ENCODE results near the gene GALC.

Gene GALC

DNA sequence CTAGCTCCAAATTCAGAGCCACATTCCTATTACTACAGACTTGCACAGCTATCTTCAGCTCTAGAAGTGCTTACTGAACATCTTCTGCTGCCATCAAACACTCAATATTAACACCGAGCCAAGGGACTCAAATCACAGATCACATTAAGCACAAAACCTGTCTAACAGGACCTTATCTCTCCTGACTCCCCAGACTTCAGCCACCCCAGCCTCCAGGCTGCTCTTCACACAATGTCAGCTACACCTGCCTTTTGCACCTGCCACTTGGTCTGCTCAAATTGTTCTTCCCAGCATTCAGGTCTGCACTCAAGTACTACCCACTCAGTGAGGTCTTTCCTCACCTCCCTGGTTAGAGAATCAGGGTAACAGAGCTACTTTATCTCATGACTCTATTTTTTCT is 57.1 kb downstream of the GALC start:
- no peak for TF ChIP-seq Cebpa-rat (IDR thresholded peaks at IDR 0.05)
- Histone ChIP-seq H3K4me1 (0 out of 2 replicates have a peak, but pooled peaks cover 4% of the 10 kb centered on the region), H4K20me1 (no peaks in the 10 kb centered on the region), H3K4me2 (no peak overlapping the region), H3K27me3 (no peaks in the 10 kb centered on the region), H3K9me3 (0 out of 2 replicates have a peak, but pooled peaks cover 3% of the 10 kb centered on the region), H3K27ac (no peak overlapping the region), H3K4me3 (no peak overlapping the region), H3K9ac (no peak overlapping the region), H3K36me3 (0 out of 2 replicates have a peak, but pooled peaks cover 4% of the 10 kb centered on the region)

DNA sequence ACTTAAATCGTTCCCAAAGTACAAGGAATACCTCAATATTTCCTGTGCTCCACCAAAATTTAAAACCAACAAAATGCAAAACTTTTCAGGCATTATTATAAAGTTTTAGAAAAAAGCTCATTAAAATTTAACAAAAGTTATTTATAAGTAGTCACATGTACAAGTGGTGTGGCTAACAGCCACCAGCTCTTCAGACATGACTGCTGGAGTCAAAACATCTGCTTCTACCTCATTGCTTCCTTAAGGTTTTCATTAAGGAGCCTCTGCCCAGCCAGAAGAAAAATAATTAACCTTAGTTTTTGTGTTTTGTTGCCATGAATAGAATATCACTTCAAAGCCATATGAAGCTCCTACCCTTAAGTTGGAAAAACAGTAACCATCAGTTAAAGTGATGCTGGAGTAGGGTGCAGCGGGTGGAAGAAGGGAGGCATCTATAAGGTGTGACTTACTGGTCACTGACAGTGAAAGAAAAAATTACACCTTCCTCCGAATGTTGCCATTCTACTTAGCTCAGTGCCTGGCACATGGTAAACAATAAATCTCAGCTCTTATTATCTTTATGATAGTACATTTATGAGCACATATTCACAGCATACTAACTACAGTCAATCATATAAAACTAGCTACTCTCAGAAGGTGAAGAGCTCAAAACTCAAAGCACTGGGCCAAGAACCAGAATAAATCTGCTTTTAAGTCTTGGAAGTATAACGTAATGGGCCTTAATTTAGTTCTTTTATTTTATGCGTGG is 57.7 kb downstream of the GALC start:
- Histone ChIP-seq H3K4me2 (no peak overlapping the region), H3K27ac (no peak overlapping the region), H4K20me1 (no peaks in the 10 kb centered on the region), H3K4me3 (no peak overlapping the region), H3K9ac (no peak overlapping the region), H3K27me3 (no peaks in the 10 kb centered on the region), H3K4me1 (0 out of 2 replicates have a peak, but pooled peaks cover 4% of the 10 kb centered on the region), H3K9me3 (0 out of 2 replicates have a peak, but pooled peaks cover 4% of the 10 kb centered on the region), H3K36me3 (0 out of 2 replicates have a peak, but pooled peaks cover 4% of the 10 kb centered on the region)
- TF ChIP-seq Cebpa-rat (IDR thresholded peaks at IDR 0.05) = no peak

DNA sequence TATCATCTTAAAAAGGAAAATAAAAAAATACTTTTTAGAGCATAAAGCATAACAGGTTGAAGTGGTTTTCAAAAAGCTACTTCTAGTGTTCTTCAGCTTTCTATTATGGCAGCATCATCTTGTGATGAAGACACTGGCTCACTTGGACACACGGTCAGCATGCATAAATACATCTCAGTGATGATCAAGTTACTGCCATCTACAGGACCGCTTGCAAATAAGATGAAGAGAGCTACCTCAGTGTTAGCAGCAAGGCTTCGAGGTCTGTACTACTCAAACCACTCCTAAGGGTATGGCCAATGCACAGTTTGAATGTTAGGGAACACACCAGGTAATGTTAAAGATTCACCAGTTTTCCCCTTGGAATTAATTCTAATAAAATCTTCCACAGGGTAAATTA is 58.8 kb downstream of the GALC start:
- no peak for TF ChIP-seq Cebpa-rat (IDR thresholded peaks at IDR 0.05)
- 0 out of 2 replicates have a peak, but pooled peaks cover 4% of the 10 kb centered on the region for H3K9me3 ChIP-seq
- no peak overlapping the region for H3K9ac ChIP-seq
- H3K27me3 ChIP-seq = no peaks in the 10 kb centered on the region
- H3K4me3 ChIP-seq = no peak overlapping the region
- no peaks in the 10 kb centered on the region for H4K20me1 ChIP-seq
- no peak overlapping the region for H3K27ac ChIP-seq
- H3K4me1 ChIP-seq = 0 out of 2 replicates have a peak, but pooled peaks cover 4% of the 10 kb centered on the region
- no peak overlapping the region for H3K4me2 ChIP-seq
- H3K36me3 ChIP-seq = 0 out of 2 replicates have a peak, but pooled peaks cover 4% of the 10 kb centered on the region

DNA sequence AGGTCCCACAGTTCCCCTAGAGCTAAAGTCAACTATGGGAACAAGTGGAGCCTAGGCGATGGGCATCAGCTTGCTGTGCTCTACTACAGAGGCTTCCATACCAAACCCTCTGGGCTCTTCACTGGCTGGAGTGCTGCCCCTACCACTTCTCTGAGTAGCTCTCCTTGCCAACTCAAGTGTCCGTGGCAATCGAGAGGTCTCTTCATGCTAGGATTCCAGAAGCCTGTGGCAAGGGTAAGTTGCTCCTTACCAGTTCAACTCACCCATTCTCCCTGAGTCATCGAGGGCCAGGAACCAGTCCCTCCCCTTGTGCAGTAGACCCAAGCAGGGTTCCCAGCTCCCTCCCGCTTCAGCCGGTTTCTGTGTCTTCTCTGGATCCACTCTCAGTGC is 76.1 kb downstream of the GALC start:
- H3K4me1 ChIP-seq = peaks cover 14% of the 10 kb centered on the region
- no peak overlapping the region for H3K4me3 ChIP-seq
- H3K36me3 ChIP-seq = no peaks in the 10 kb centered on the region
- H4K20me1 ChIP-seq = no peaks in the 10 kb centered on the region
- H3K4me2 ChIP-seq = no peak overlapping the region
- no peak overlapping the region for H3K9ac ChIP-seq
- no peak overlapping the region for H3K27ac ChIP-seq
- H3K9me3 ChIP-seq = peaks cover 43% of the 10 kb centered on the region
- no peak for TF ChIP-seq Cebpa-rat (IDR thresholded peaks at IDR 0.05)
- no peaks in the 10 kb centered on the region for H3K27me3 ChIP-seq

DNA sequence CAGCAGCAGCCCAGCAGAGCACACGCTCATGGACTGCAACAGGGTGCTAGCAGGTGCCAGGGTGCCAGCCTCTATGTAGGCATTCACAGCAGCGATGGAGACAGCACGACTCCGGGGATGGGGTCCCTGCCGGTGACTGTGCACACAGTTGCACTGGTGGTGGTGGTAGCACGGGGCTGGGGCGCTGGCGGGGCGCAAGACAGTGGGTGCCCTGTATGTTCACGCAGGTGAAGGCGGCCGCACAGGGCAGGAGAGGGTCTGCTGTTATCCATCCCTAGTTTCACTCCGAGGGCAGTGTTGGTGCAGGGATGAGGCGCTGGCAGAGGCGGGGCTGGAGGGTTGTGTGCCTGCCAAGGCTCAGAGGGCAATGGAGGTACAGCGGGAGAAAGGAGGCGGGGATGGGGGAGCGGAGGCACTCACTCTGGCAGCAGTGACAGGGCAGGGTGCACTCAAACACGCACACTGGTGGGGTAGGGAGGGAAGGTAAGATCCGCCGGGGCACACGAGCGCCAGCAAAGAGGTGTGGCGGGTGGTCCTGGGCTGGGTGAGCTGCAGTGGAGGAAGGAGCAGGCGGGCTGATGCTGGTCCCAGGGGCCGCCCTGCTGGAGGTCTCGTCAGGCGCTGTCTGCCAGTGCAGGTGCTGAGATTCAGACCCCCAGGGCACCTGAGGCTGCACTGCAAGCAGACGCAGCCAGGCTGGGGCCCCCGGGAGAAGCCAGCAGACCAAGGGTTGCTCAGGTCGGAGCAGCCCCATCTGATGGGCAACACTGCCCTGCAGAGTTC is 76.7 kb downstream of the GALC start:
- Histone ChIP-seq H3K4me3 (no peak overlapping the region), H3K9me3 (peaks cover 46% of the 10 kb centered on the region), H4K20me1 (no peaks in the 10 kb centered on the region)

DNA sequence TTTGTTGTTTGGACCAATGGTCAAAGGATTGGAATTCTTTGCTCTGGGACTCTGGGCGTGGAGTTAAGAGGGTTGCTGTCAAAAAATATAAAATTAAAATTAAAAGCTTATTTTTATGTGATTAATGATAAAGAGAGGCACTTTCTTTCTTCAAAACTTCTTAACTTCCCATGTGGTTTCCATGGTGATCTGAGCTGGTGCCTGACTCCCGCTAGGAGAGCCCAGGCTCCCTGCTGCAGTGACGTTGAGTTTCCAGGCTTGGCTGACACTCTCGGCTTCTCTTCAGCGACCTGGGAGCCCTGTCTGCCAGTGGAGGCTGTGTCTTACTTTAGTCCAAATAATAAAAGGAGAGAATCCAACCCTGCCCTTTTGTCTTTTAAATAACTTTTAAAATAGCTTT is 84.4 kb downstream of the GALC start:
- no peak for TF ChIP-seq Cebpa-rat (IDR thresholded peaks at IDR 0.05)
- Histone ChIP-seq H3K4me3 (no peak overlapping the region), H3K4me1 (0 out of 2 replicates have a peak, but pooled peaks cover 4% of the 10 kb centered on the region), H3K9me3 (peaks cover 25% of the 10 kb centered on the region), H3K4me2 (no peak overlapping the region), H3K9ac (no peak overlapping the region), H4K20me1 (no peaks in the 10 kb centered on the region), H3K27me3 (no peaks in the 10 kb centered on the region), H3K27ac (no peak overlapping the region), H3K36me3 (no peaks in the 10 kb centered on the region)

More for the DNA sequence above, 76.7 kb downstream of the GALC start:
- peaks cover 14% of the 10 kb centered on the region for H3K4me1 ChIP-seq
- H3K27me3 ChIP-seq = no peaks in the 10 kb centered on the region
- no peak overlapping the region for H3K9ac ChIP-seq
- TF ChIP-seq Cebpa-rat (IDR thresholded peaks at IDR 0.05) = no peak
- H3K36me3 ChIP-seq = no peaks in the 10 kb centered on the region
- no peak overlapping the region for H3K27ac ChIP-seq
- no peak overlapping the region for H3K4me2 ChIP-seq

DNA sequence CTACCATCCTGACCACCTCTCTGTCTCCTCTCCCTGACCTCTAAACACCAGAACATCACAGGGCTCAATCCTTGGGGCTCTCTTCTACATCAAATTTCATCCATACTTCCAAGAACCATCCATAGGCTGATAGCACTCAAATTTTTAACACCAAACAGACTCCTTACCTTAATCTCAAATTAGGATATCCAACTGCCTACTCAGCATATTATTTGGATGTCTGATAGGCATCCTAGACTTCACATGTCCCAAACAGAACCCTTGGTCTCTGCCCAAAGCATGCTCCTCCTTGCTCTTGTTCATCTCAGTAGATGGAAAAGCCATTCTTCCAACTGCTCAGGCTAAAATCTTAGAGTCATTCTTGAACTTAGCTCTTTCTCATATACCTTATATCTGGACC is 91.3 kb downstream of the GALC start:
- H3K27ac ChIP-seq = no peak overlapping the region
- no peaks in the 10 kb centered on the region for H3K36me3 ChIP-seq
- TF ChIP-seq Cebpa-rat (IDR thresholded peaks at IDR 0.05) = no peak
- no peaks in the 10 kb centered on the region for H3K9me3 ChIP-seq
- no peak overlapping the region for H3K9ac ChIP-seq
- H3K27me3 ChIP-seq = no peaks in the 10 kb centered on the region
- H4K20me1 ChIP-seq = no peaks in the 10 kb centered on the region
- H3K4me1 ChIP-seq = 0 out of 2 replicates have a peak, but pooled peaks cover 6% of the 10 kb centered on the region
- no peak overlapping the region for H3K4me3 ChIP-seq
- H3K4me2 ChIP-seq = no peak overlapping the region

DNA sequence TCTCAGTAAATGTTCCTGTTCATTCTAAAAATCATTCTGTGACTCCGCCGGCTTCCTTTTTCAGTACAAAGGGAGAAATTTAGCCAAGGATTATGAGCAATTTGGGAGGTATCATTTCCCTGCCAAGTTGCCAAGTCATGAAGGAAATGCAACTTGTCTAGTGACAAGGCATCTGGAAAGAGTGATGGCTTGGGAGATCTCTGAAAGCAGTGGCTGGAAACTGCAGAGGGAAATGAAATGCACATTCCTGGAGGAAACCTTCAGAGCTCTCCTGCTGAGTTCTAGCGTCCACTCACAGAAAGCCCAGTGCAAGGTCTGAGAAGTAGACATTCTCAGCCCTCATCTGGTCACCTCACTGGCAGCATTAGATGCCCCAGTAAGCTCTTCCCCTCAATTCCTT is 91.7 kb downstream of the GALC start:
- Histone ChIP-seq H3K4me2 (no peak overlapping the region), H3K9me3 (no peaks in the 10 kb centered on the region), H4K20me1 (no peaks in the 10 kb centered on the region), H3K4me3 (no peak overlapping the region), H3K27me3 (no peaks in the 10 kb centered on the region), H3K4me1 (0 out of 2 replicates have a peak, but pooled peaks cover 6% of the 10 kb centered on the region), H3K36me3 (no peaks in the 10 kb centered on the region), H3K9ac (no peak overlapping the region), H3K27ac (no peak overlapping the region)
- no peak for TF ChIP-seq Cebpa-rat (IDR thresholded peaks at IDR 0.05)

DNA sequence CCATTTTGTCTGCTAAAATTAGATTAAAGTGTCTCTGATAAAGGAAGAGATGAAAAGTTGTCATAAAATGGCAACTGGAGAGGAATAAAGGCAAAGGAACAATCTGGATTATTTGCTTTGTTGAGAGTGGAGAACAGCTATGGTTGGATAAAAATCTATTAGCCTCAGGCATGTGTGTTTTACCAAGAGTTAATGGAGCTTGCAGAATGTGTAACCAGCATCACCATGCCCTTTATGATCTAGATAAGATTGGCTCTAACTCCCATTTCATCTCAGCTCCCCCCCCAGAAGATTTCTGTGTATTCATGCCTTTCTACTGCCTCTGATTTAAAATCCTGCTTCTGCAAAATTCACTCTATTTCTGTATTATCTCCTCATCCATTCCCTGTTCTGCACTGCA is 93.8 kb downstream of the GALC start:
- no peak for TF ChIP-seq Cebpa-rat (IDR thresholded peaks at IDR 0.05)
- H3K4me2 ChIP-seq = no peak overlapping the region
- no peak overlapping the region for H3K9ac ChIP-seq
- H3K9me3 ChIP-seq = no peaks in the 10 kb centered on the region
- no peak overlapping the region for H3K27ac ChIP-seq
- 0 out of 2 replicates have a peak, but pooled peaks cover 6% of the 10 kb centered on the region for H3K4me1 ChIP-seq
- H3K36me3 ChIP-seq = no peaks in the 10 kb centered on the region
- no peaks in the 10 kb centered on the region for H3K27me3 ChIP-seq
- no peak overlapping the region for H3K4me3 ChIP-seq
- H4K20me1 ChIP-seq = no peaks in the 10 kb centered on the region

DNA sequence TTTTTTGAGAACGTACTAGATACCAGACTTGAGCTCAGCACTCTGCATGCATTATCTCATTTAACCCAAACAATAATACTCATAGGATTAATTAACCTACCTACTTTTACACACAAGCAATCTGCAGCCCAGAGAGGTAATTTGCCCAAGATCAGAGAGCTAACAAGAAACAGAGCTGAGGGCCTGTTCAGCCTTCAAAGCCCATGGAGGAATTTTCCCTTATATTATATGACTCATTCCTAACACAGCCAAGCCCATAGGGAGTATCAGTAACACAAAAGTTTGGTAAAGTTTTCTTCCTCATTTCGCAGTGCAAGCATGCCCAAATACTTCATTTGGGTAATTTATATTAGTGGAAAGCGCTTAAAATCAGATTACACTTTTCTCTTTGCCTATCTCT is 94.7 kb downstream of the GALC start:
- Histone ChIP-seq H3K4me3 (no peak overlapping the region), H4K20me1 (no peaks in the 10 kb centered on the region), H3K27me3 (no peaks in the 10 kb centered on the region), H3K9ac (no peak overlapping the region), H3K27ac (no peak overlapping the region), H3K4me1 (no peaks in the 10 kb centered on the region), H3K9me3 (no peaks in the 10 kb centered on the region), H3K4me2 (no peak overlapping the region), H3K36me3 (no peaks in the 10 kb centered on the region)
- TF ChIP-seq Cebpa-rat (IDR thresholded peaks at IDR 0.05) = no peak
